ENCODE results near the gene TNS1. TPM values are rescaled to one million over a fixed set of nuclear protein-coding genes. Genes with fewer than 3 reads are reported as not detected.

Gene TNS1
- total and polyA plus RNA-seq, 4 donors = 67.0 to 377 (median 208) TPM

- H3K27me3 ChIP-seq (ENCODE audit: control insufficient read depth in 3 of 3, insufficient read depth in 3 of 3, low read length in 2 of 3) = no peaks in the 10 kb centered on the region
- peaks cover 3 to 39% (median 20%) of the 10 kb centered on the region in 5 donors for H3K4me1 ChIP-seq (ENCODE audit: control insufficient read depth in 5 of 5, insufficient read depth in 5 of 5, low read length in 5 of 5)
- TF ChIP-seq CTCF (IDR thresholded peaks at IDR 0.05; ENCODE audit: control extremely low read depth, extremely low read depth) = no peak
- no peak for ATAC-seq (ENCODE audit: insufficient read depth, low FRiP score)
- DNase-seq = no peak
- H3K4me3 ChIP-seq = no peak overlapping the region
- H3K9me3 ChIP-seq (ENCODE audit: control insufficient read depth in 4 of 4, insufficient read depth in 3 of 4, low read length in 3 of 4) = no peaks in the 10 kb centered on the region
- no peak overlapping the region for H3K9ac ChIP-seq (ENCODE audit: insufficient read depth in 1 of 2, low read length in 2 of 2)
- no peak overlapping the region for H3K27ac ChIP-seq (ENCODE audit: low read depth in 1 of 2, low read length in 1 of 2)
- 87 to 97% methylated on average over 3 of the region's 3 CpGs for WGBS, 2 donors
- peaks cover 0 to 21% (median 6%) of the 10 kb centered on the region in 4 donors for H3K36me3 ChIP-seq (ENCODE audit: control insufficient read depth in 4 of 4, insufficient read depth in 4 of 4, low read length in 4 of 4)
These were observed 10.7 kb downstream of the TNS1 start for GRCh38 chr2:217992061-217992460.

- ATAC-seq (ENCODE audit: insufficient read depth, low FRiP score) (no peak), DNase-seq (no peak)
- Histone ChIP-seq H3K27ac (ENCODE audit: low read depth in 1 of 2, low read length in 1 of 2) (no peak overlapping the region), H3K4me3 (no peak overlapping the region), H3K27me3 (ENCODE audit: control insufficient read depth in 3 of 3, insufficient read depth in 3 of 3, low read length in 2 of 3) (no peaks in the 10 kb centered on the region), H3K9me3 (ENCODE audit: control insufficient read depth in 4 of 4, insufficient read depth in 3 of 4, low read length in 3 of 4) (no peaks in the 10 kb centered on the region), H3K36me3 (ENCODE audit: control insufficient read depth in 4 of 4, insufficient read depth in 4 of 4, low read length in 4 of 4) (peaks cover 0 to 25% (median 8%) of the 10 kb centered on the region in 4 donors), H3K4me1 (ENCODE audit: control insufficient read depth in 5 of 5, insufficient read depth in 5 of 5, low read length in 5 of 5) (peaks cover 3 to 30% (median 14%) of the 10 kb centered on the region in 5 donors), H3K9ac (ENCODE audit: insufficient read depth in 1 of 2, low read length in 2 of 2) (no peak overlapping the region)
- TF ChIP-seq CTCF (IDR thresholded peaks at IDR 0.05; ENCODE audit: control extremely low read depth, extremely low read depth) = no peak
- 96 to 97% methylated on average over 9 of the region's 9 CpGs for WGBS, 2 donors
These were observed 11.9 kb downstream of the TNS1 start for GRCh38 chr2:217990791-217991465.

GRCh38 chr2:217990389-217990788 is 12.4 kb downstream of the TNS1 start:
- H3K4me3 ChIP-seq = no peak overlapping the region
- ATAC-seq (ENCODE audit: insufficient read depth, low FRiP score) = no peak
- H3K4me1 ChIP-seq (ENCODE audit: control insufficient read depth in 5 of 5, insufficient read depth in 5 of 5, low read length in 5 of 5) = peaks cover 3 to 24% (median 11%) of the 10 kb centered on the region in 5 donors

More at GRCh38 chr2:217990389-217990788, 12.4 kb downstream of the TNS1 start:
- no peak for DNase-seq
- Histone ChIP-seq H3K9me3 (ENCODE audit: control insufficient read depth in 4 of 4, insufficient read depth in 3 of 4, low read length in 3 of 4) (no peaks in the 10 kb centered on the region), H3K36me3 (ENCODE audit: control insufficient read depth in 4 of 4, insufficient read depth in 4 of 4, low read length in 4 of 4) (peaks cover 0 to 25% (median 8%) of the 10 kb centered on the region in 4 donors), H3K27me3 (ENCODE audit: control insufficient read depth in 3 of 3, insufficient read depth in 3 of 3, low read length in 2 of 3) (no peaks in the 10 kb centered on the region), H3K9ac (ENCODE audit: insufficient read depth in 1 of 2, low read length in 2 of 2) (no peak overlapping the region), H3K27ac (ENCODE audit: low read depth in 1 of 2, low read length in 1 of 2) (no peak overlapping the region)
- WGBS, 2 donors = 97 to 99% methylated on average over 3 of the region's 3 CpGs
- TF ChIP-seq CTCF (IDR thresholded peaks at IDR 0.05; ENCODE audit: control extremely low read depth, extremely low read depth) = no peak
